DOHH2 (cell line): ENCODE measurements around the gene TKT.

ENCODE experiments used
- CTCF ChIP-seq: fragments of 200-600 bp; sonication (generic); IDR thresholded peaks from one replicate; pipeline ENCODE4 v1.5.1; 2014; ENCODE audit warnings: antibody characterized with exemption, mild to moderate bottlenecking, low read depth, low read length; ENCODE audit not compliant: poor library complexity, severe bottlenecking
- EZH2phosphoT487 ChIP-seq: fragments of 200-600 bp; sonication (generic); IDR thresholded peaks from 2 replicates; pipeline ENCODE4 v1.6.1; 2017; ENCODE audit warnings: borderline replicate concordance, mild to moderate bottlenecking, antibody characterized with exemption, low read length, moderate library complexity, mixed read lengths

DNA sequence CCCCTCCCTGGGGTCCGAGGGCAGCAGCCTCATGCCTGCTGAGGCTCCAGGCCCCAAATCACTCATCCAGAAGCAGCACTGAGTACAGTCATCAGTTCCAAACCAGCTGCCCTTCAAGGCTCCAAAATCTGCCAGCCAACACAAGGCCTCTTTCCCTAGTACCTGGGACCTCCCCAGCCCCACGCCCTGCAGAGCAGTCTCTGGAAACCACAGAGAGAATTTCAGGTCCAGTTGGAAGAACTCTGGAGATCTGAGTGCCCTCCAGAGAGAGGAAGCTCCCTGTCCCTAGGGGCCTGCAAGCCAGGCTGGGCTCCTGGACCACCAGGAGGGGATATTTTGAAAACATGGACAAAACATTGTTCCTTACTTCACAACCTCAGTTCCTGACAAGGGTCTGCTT is 26.2 kb downstream of the TKT start:
- TF ChIP-seq CTCF (no peak), EZH2phosphoT487 (no peak)
